ENCODE measurements around the gene GDPD2. TPM values are rescaled to one million over a fixed set of nuclear protein-coding genes. Genes with fewer than 3 reads are reported as not detected.

The GDPD2 gene
- total RNA-seq, 1 experiment from 2014 or later = 0.04 TPM

DNA sequence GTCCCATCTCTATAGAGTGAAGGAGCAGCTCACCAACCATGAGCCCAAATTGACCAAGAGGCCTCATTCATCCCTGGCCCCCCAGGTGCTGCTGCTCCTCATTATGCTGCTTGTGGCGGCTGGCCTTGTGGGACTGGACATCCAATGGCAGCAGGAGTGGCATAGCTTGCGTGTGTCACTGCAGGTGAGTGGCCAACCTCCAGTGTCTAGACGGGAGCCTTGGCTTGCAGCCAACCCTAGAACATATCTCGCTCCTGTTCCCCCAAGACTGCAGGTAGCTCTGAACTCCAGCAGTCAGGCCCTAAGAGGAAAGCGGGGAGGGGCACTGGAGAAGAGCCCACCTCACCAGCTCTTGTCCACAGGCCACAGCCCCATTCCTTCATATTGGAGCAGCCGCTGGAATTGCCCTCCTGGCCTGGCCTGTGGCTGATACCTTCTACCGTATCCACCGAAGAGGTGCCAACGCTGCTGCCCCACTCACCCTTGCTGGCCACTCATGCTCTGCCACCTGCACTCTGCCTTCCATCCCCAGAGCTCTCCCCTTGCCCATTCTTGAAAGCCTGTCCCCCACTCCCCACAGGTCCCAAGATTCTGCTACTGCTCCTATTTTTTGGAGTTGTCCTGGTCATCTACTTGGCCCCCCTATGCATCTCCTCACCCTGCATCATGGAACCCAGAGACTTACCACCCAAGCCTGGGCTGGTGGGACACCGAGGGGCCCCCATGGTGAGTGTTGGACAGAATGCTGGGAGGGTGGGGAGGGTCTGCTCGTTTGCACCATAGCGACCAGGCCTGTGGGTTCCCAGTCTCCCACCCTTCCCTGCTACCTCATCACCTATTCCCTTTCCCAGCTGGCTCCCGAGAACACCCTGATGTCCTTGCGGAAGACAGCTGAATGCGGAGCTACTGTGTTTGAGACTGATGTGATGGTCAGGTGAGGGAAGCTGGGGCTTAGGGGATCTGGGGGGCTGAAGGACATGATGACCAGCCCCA lies 3.5 kb downstream of the GDPD2 start:
- Histone ChIP-seq H2AFZ (ENCODE audit: low read length) (no peak overlapping the region), H3K4me3 (ENCODE audit: low read length) (no peak overlapping the region), H3K4me1 (ENCODE audit: insufficient read depth, low read length) (peaks cover 3% of the 10 kb centered on the region; the same call in 1 of the 2 replicates), H3K9ac (ENCODE audit: low read length) (no peak overlapping the region), H3K36me3 (ENCODE audit: low read depth, low read length) (no peaks in the 10 kb centered on the region), H3K27me3 (ENCODE audit: low read length) (no peaks in the 10 kb centered on the region), H3K4me2 (ENCODE audit: low read length) (no peak overlapping the region), H3K9me2 (replicated peaks; ENCODE audit: low read length) (no peaks in the 10 kb centered on the region), H3K9me3 (ENCODE audit: low read length) (no peaks in the 10 kb centered on the region), H4K20me1 (ENCODE audit: low read length) (no peaks in the 10 kb centered on the region), H3K27ac (ENCODE audit: low read length) (no peak overlapping the region), H3K79me2 (ENCODE audit: low read length) (no peaks in the 10 kb centered on the region), H3F3A (ENCODE audit: low read length, unreplicated experiment) (no peaks in the 10 kb centered on the region)
- no peak for DNase-seq
- TF ChIP-seq CTCF (conservative IDR thresholded peaks at IDR 0.05; ENCODE audit: low read depth, low read length) (no peak), EZH2 (IDR thresholded peaks at IDR 0.05; ENCODE audit: low read length, unreplicated experiment) (no peak), EZH2phosphoT487 (IDR thresholded peaks at IDR 0.05; ENCODE audit: borderline replicate concordance, low read length) (no peak)
- BruUV-seq (replicated peaks) = no TSS peak
- no peak for ATAC-seq
- ChIA-PET CTCF (no interaction called here), POLR2A (ENCODE audit: unreplicated experiment) (no interaction called here)
- intact Hi-C loops (cut with micrococcal nuclease) = no loop called here

DNA sequence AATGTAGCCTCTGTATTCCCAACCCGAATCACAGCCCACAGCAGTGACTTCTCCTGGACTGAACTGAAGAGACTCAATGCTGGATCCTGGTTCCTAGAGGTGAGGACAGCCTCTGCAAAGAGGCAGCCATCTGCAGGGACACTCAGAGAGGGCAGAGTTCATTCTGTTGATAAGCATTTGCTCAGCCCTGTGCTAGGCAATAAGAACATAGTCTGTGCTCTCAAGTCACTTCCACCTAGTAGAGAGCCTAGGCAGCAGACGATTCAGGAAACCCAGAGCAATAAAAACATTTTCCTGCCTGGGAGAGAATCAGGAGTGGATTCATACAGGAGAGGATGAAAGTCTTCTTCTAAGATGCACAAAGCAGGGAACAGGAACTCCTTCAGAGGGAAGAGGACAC lies 4.3 kb downstream of the GDPD2 start:
- Histone ChIP-seq H3K4me3 (ENCODE audit: low read length) (no peak overlapping the region), H3K9me2 (replicated peaks; ENCODE audit: low read length) (no peaks in the 10 kb centered on the region), H3K27me3 (ENCODE audit: low read length) (no peaks in the 10 kb centered on the region), H3K4me1 (ENCODE audit: insufficient read depth, low read length) (peaks cover 3% of the 10 kb centered on the region; the same call in 1 of the 2 replicates), H3K4me2 (ENCODE audit: low read length) (no peak overlapping the region), H3K9ac (ENCODE audit: low read length) (no peak overlapping the region), H3K79me2 (ENCODE audit: low read length) (no peaks in the 10 kb centered on the region), H3K9me3 (ENCODE audit: low read length) (no peaks in the 10 kb centered on the region), H2AFZ (ENCODE audit: low read length) (no peak overlapping the region), H3K36me3 (ENCODE audit: low read depth, low read length) (no peaks in the 10 kb centered on the region), H3K27ac (ENCODE audit: low read length) (no peak overlapping the region), H4K20me1 (ENCODE audit: low read length) (no peaks in the 10 kb centered on the region), H3F3A (ENCODE audit: low read length, unreplicated experiment) (no peaks in the 10 kb centered on the region)
- DNase-seq = no peak
- no TSS peak for BruUV-seq (replicated peaks)
- intact Hi-C loops (cut with micrococcal nuclease) = no loop called here
- no peak for ATAC-seq
- POLR2A ChIA-PET (ENCODE audit: unreplicated experiment) = no interaction called here
- CTCF ChIA-PET = no interaction called here
- no peak for TF ChIP-seq EZH2 (IDR thresholded peaks at IDR 0.05; ENCODE audit: low read length, unreplicated experiment)
- no peak for TF ChIP-seq CTCF (conservative IDR thresholded peaks at IDR 0.05; ENCODE audit: low read depth, low read length)
- TF ChIP-seq EZH2phosphoT487 (IDR thresholded peaks at IDR 0.05; ENCODE audit: borderline replicate concordance, low read length) = no peak

DNA sequence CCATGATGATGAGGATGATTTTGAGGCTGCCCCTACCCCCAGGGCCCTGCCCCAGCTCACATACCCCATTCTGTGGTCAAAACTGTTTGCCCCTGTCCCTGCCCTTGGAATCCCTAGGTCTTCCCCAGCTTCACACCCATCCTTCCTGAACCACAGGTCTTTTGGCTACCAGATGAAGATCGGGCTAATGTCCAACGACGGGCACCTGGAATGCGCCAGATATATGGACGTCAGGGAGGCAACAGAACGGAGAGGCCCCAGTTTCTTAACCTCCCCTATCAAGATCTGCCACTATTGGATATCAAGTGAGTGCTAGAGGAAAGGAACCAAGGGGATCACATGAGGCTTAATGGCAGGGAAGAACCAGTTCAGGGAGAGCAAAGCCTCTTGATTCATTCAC lies 6.6 kb downstream of the GDPD2 start:
- DNase-seq (no peak), ATAC-seq (no peak)
- H3K9ac ChIP-seq (ENCODE audit: low read length) = no peak overlapping the region
- intact Hi-C loops (cut with micrococcal nuclease) = no loop called here
- CTCF ChIA-PET = no interaction called here
- no peak overlapping the region for H2AFZ ChIP-seq (ENCODE audit: low read length)
- no peak overlapping the region for H3K4me2 ChIP-seq (ENCODE audit: low read length)
- BruUV-seq (replicated peaks) = no TSS peak
- no peak overlapping the region for H3K27ac ChIP-seq (ENCODE audit: low read length)
- H3F3A ChIP-seq (ENCODE audit: low read length, unreplicated experiment) = no peaks in the 10 kb centered on the region
- TF ChIP-seq EZH2phosphoT487 (IDR thresholded peaks at IDR 0.05; ENCODE audit: borderline replicate concordance, low read length) (no peak), EZH2 (IDR thresholded peaks at IDR 0.05; ENCODE audit: low read length, unreplicated experiment) (no peak), CTCF (conservative IDR thresholded peaks at IDR 0.05; ENCODE audit: low read depth, low read length) (no peak)
- H3K9me3 ChIP-seq (ENCODE audit: low read length) = no peaks in the 10 kb centered on the region
- no peak overlapping the region for H3K4me3 ChIP-seq (ENCODE audit: low read length)
- no peaks in the 10 kb centered on the region for H4K20me1 ChIP-seq (ENCODE audit: low read length)
- no peaks in the 10 kb centered on the region for H3K9me2 ChIP-seq (replicated peaks; ENCODE audit: low read length)
- no peaks in the 10 kb centered on the region for H3K79me2 ChIP-seq (ENCODE audit: low read length)
- POLR2A ChIA-PET (ENCODE audit: unreplicated experiment) = interaction anchor here (0.5 kb wide), 1 partner anchor 13 kb away, joined by 4 read pairs; no protein-coding TSS in a partner anchor
- no peaks in the 10 kb centered on the region for H3K36me3 ChIP-seq (ENCODE audit: low read depth, low read length)
- peaks cover 9% of the 10 kb centered on the region for H3K4me1 ChIP-seq (ENCODE audit: insufficient read depth, low read length)
- H3K27me3 ChIP-seq (ENCODE audit: low read length) = no peaks in the 10 kb centered on the region
